HG03571 (cell line): ENCODE measurements around the gene NLRP9.
A peak's percentile ranks its signal among the peaks of the same experiment; 100 is the strongest.

Source experiments
- ATAC-seq: cut with Tn5 transposase; IDR thresholded peaks from one replicate; pipeline ENCODE4 v1.9.1; 2021; ENCODE audit not compliant: unreplicated experiment

The NLRP9 gene

GRCh38 chr19:55689411-55690108 is 48.6 kb downstream of the NLRP9 start:
- ATAC-seq, result no peak

DNA sequence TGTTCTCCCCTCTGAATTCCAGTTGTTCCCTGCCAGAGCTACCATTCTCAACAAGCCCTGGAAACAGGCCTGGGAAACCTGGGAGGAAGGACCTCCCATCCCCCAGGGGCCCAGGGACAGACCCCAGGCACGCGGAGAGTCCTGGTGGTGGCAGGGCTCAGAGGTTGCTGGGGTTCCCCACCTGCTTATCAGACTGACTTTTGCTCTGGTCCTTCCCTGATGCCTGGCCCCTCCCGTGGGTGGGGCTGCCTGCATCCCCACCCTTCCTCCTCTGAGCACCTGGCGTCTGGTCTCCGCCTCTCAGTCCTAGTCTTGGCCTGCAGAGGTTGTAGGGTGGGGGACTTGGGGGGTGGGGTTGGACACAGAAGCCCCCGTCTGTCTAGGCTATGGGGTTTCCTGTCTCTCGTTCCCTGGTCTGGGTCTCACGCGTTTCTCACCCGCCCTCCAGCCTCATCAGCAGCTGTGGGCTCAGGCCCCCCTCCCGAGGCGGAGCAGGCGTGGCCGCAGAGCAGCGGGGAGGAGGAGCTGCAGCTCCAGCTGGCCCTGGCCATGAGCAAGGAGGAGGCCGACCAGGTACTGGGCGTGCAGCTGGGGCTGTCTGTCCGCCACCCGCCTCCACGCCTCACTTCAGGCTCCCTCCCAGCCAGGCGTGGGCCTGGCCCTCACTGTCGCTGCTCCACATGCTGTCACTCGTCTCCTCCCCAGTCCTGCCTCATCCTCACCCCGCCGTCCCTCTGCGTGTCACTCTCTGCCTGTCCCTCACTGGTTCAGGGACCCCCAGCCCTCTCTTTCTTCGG is 49.6 kb downstream of the NLRP9 start:
- ATAC-seq, result no peak

GRCh38 chr19:55687281-55688201 is 50.7 kb downstream of the NLRP9 start:
- ATAC-seq, result no peak

DNA sequence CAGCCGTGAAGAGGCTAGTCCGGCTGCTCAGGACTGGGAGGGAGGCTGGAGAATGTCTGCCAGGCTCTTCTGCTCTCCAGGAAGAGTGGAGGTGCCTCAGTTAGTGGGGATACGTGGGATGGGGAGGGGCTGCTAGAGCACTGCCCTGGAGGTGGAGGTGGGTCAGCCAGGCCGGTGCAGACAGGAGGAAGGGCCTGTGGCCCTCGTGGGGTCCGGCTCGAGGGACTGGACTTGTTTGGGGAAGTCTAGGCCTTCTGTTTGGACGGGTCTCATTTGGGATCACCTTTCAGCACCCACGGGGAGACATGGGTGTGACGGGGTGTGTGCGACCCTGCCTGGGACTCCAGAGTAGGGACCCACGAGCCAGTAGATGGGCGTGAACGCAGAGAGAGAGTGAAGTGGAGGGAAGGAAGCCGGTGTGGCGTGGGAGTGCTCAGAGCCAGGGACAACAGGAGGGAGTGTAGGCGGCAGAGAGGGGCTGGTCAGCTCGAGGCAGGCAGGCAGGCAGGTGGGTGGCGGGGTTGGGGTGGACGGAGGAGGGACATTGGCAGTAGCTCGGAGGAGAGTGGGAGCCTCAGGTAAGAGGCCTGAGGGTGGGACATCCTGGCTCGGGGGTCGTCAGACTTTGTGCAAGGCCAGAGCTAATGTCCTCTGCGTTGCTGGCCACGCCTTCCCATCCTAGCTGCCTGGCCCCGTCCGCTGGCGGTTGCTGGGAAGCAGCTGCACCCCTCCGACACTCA is 51.7 kb downstream of the NLRP9 start:
- ATAC-seq, result no peak

GRCh38 chr19:55685776-55686175 is 52.4 kb downstream of the NLRP9 start:
- no peak for ATAC-seq

GRCh38 chr19:55684946-55685681 is 53.1 kb downstream of the NLRP9 start:
- no peak for ATAC-seq

- no peak for ATAC-seq
Observed at GRCh38 chr19:55683449-55684261, 54.5 kb downstream of the NLRP9 start.

GRCh38 chr19:55681131-55682092 is 56.8 kb downstream of the NLRP9 start:
- ATAC-seq, result no peak

DNA sequence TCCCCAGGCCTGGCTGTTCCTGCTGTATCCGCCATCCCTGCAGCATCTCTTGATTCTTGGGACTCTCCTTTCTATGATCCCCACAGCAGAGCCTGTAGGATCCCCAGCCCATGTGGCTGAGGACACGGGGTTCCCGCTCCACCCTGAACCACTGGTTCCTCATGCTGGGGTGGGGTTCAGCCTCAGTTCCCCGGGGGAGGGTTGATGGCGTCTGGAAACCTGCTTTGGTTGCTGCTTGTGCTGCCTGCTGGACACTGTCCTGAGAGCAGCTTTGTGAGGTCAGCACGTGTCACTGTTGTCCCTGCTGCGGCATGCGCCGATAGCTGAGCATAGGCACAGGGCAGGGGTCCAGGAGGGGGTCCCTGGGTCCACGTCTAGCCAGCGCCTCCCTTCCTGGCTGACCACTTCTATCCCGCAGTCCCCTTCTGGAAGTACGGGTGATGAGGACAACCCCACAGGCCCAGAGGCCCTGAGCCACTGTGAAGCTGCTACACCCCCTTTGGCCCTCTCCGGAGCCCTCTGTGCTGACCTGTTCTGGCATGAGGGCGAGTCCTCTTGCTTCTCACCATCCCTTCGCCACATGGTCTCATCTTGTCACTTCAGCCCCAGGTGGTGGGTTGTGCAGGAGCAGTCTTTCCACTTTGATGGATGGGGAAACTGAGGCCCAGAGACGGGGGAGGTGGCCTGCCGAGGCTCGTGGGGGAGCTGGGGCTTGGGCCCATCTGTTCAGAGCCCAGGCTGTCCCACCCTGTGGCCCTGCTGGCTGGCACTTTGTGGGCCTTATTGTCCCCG is 57.7 kb downstream of the NLRP9 start:
- no peak for ATAC-seq

GRCh38 chr19:55679343-55680257 is 58.6 kb downstream of the NLRP9 start:
- ATAC-seq, result no peak

- peak; percentile 70 for ATAC-seq
Observed at GRCh38 chr19:55678121-55678671, 60.0 kb downstream of the NLRP9 start.

- no peak for ATAC-seq
Observed at GRCh38 chr19:55677572-55678028, 60.6 kb downstream of the NLRP9 start.

- no peak for ATAC-seq
Observed at GRCh38 chr19:55676889-55677505, 61.2 kb downstream of the NLRP9 start.

- no peak for ATAC-seq
Observed at GRCh38 chr19:55676383-55676782, 61.8 kb downstream of the NLRP9 start.

DNA sequence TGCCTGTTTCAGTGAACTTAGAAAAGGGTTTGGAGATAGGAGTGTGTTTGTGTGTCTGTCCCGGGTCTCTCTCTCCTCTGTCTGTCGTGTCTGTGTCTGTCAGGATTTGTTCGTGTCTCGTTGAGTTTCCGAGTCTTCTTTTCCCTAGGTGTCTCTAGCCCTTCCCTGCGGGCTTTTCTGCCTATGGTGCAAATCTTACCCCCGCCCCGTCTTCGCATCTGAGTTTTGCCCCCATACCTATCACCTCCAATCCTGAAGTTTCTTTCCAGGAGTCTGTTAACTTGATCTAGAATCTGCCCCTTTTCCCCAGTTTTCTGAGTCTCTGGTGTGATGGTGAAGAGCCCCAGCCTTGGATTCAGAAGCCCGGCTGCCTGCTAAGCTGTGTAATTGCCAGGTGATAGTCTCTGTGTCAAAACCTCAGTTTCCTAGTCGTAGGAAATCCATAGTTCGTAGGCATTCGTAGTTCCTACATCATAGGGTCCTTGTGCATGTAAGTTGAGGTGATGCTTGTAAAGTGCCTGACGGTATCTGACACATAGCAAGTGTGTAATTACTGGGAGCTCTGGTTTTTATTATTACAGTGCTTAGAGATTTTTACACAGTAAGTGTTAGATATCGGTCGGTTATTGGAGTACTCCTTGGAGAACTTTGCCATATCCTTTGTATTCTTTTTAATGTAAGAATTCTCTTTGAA is 62.4 kb downstream of the NLRP9 start:
- ATAC-seq, result no peak
